ENCODE data around the gene RNF175.

RNF175 gene

DNA sequence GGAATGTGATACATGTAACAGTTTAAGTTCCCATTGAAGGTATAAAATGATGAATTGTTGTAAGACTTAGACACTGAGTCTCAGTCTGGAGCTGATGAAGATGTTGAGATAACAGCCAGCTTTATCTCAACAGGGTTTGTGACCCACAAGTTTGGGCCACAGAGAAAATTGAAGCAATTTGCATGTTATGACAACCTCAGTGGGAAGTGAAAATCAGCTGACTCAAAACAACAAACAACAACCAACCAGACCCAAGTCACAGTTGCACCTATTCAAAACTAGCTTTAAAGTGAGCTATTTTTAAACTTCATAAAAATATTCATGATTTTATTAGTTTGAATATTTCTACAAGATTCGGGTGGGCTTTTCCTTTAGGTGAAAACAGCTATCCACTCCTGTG, 21.1 kb upstream of the RNF175 start:
- DNase-seq (ENCODE audit: low spot score): no peak
- H3K27ac ChIP-seq: no peak overlapping the region
- ChIA-PET CTCF (interaction anchor here (0.6 kb wide), 1 partner anchor 232 kb away, joined by 5 read pairs; no protein-coding TSS in a partner anchor), POLR2A (ENCODE audit: low non-redundant PET) (no interaction called here)
- TF ChIP-seq, protein P1, sequence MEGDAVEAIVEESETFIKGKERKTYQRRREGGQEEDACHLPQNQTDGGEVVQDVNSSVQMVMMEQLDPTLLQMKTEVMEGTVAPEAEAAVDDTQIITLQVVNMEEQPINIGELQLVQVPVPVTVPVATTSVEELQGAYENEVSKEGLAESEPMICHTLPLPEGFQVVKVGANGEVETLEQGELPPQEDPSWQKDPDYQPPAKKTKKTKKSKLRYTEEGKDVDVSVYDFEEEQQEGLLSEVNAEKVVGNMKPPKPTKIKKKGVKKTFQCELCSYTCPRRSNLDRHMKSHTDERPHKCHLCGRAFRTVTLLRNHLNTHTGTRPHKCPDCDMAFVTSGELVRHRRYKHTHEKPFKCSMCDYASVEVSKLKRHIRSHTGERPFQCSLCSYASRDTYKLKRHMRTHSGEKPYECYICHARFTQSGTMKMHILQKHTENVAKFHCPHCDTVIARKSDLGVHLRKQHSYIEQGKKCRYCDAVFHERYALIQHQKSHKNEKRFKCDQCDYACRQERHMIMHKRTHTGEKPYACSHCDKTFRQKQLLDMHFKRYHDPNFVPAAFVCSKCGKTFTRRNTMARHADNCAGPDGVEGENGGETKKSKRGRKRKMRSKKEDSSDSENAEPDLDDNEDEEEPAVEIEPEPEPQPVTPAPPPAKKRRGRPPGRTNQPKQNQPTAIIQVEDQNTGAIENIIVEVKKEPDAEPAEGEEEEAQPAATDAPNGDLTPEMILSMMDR (conservative IDR thresholded peaks at IDR 0.05; ENCODE audit: low read depth): no peak

GRCh38 chr4:153780221-153780620, 20.4 kb upstream of the RNF175 start:
- CTCF ChIA-PET: interaction anchor here (0.6 to 0.7 kb wide), 2 partner anchors 232 to 362 kb away, joined by 3 to 5 read pairs; no protein-coding TSS in a partner anchor
- TF ChIP-seq, protein P1 (conservative IDR thresholded peaks at IDR 0.05; ENCODE audit: low read depth): no peak
- no peak for DNase-seq (ENCODE audit: low spot score)
- H3K27ac ChIP-seq: no peak overlapping the region
- POLR2A ChIA-PET (ENCODE audit: low non-redundant PET): no interaction called here

DNA sequence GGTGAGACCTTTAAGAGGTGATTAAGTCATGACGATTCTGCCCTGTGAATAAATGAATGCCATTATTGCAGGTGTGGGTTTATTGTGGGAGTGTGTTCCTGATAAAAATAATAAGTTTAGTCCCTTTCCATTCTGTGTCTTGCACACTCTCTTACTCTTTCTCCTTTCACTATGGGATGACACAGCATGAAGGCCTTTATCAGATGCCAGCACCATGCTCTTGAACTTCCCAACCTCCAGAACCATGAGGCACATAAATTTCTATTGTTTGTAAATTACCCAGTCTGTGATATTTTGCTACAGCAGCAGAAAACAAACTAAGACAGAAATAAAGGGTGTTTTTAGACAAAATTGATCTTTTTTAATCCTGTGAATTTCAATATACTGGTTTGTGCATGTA, 18.6 kb upstream of the RNF175 start:
- POLR2A ChIA-PET (ENCODE audit: low non-redundant PET): no interaction called here
- DNase-seq (ENCODE audit: low spot score): no peak
- TF ChIP-seq, protein P1 (conservative IDR thresholded peaks at IDR 0.05; ENCODE audit: low read depth): no peak
- CTCF ChIA-PET: no interaction called here
- H3K27ac ChIP-seq: no peak overlapping the region

DNA sequence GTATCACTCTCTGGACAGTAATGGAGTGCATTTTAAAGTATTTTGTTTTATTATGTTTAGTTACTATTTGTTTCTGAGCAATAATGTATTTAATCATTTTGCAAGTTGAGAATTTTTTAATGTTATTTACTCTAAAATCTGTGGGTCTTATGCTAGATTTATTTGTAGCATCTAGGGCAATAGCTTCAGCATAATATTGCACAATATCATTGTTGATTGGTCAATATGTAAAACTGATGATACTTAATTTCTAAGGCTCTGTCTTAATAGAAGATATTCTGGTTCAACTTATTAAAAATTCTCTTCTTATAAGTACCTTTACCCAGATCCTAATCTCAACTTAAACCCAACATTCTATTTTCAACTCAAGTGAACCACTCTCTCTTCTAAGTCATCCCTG, 17.6 kb upstream of the RNF175 start:
- ChIA-PET POLR2A (ENCODE audit: low non-redundant PET) (no interaction called here), CTCF (interaction anchor here (1.0 kb wide), 1 partner anchor 8 kb away, joined by 3 read pairs; no protein-coding TSS in a partner anchor)
- TF ChIP-seq, protein P1 (conservative IDR thresholded peaks at IDR 0.05; ENCODE audit: low read depth): no peak
- H3K27ac ChIP-seq: no peak overlapping the region
- DNase-seq (ENCODE audit: low spot score): no peak

- TF ChIP-seq, protein P1 (conservative IDR thresholded peaks at IDR 0.05; ENCODE audit: low read depth): no peak
- DNase-seq (ENCODE audit: low spot score): no peak
- CTCF ChIA-PET: interaction anchor here (1.0 kb wide), 1 partner anchor 9 kb away, joined by 3 read pairs; no protein-coding TSS in a partner anchor
- POLR2A ChIA-PET (ENCODE audit: low non-redundant PET): no interaction called here
- no peak overlapping the region for H3K27ac ChIP-seq
These were observed 16.8 kb upstream of the RNF175 start for GRCh38 chr4:153776601-153777000.

DNA sequence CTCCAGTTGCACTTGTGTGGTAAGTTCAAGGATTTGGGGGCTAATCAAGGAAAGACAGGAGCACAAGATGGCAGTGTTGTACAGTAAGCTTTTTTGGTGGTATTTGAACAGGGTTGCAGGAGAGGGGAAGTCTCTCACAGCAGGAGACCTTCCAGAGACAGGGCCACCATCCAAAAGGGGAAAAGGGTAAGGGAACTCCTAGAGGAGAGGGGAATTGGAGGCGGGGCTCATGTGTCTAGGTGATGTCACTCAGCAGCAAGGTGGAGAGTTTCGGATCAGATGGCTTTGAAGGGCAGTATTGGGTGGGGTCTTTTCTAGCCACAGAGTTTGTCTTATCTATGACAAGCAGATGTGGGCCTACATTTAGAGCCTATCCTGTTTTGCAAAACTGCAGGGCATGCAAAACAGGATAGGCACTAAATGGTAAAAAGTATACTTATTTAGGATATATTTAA, 13.4 kb upstream of the RNF175 start:
- H3K27ac ChIP-seq: no peak overlapping the region
- CTCF ChIA-PET: interaction anchor here (0.7 kb wide), 1 partner anchor 12 kb away, joined by 3 read pairs; no protein-coding TSS in a partner anchor
- no peak for DNase-seq (ENCODE audit: low spot score)
- TF ChIP-seq, protein P1 (conservative IDR thresholded peaks at IDR 0.05; ENCODE audit: low read depth): no peak
- POLR2A ChIA-PET (ENCODE audit: low non-redundant PET): no interaction called here

Data from RWPE1 (cell line).